T-cell (primary cell): ENCODE results near the gene TBX15. TPM values are rescaled to one million over a fixed set of nuclear protein-coding genes. Genes with fewer than 3 reads are reported as not detected.
"Not testable (repeated sequence)": the region's sequence is repeated elsewhere in the genome, so short reads cannot be mapped to it uniquely, and the experiment has no call there.

Experiments used
- ATAC-seq, 4 experiments: fragments of 200-7000 bp in 3 of 4; fragments of 150-1000 bp in 1 of 4; cut with Tn5 transposase; replicated peaks in 1 of 4; 1 replicate in 3 of 4; 2 replicates in 1 of 4; pipeline ENCODE4 v1.10.0; 2021; ENCODE audit warnings: moderate library complexity in 3 of 4, mild to moderate bottlenecking in 2 of 4, moderate number of reproducible peaks in 1 of 4
- CTCF ChIA-PET, 2 donors: fragments of 300-600 bp; sonication (Branson Sonifier 250); formaldehyde crosslinking; loops; one replicate each; lab custom pipeline; 2022; ENCODE audit warnings: antibody characterized with exemption in 2 of 2; lab: Charles Lee
- POLR2A ChIA-PET, 2 donors: fragments of 300-600 bp; sonication (Branson Sonifier 250); formaldehyde crosslinking; loops; one replicate each; lab custom pipeline; 2022; ENCODE audit warnings: antibody characterized with exemption in 2 of 2; lab: Charles Lee
- DNase-seq, 35 experiments: peaks; one replicate each; pipeline versions ENCODE4 v3.0.0 to v3.0.0-alpha.2; 2013 to 2023
- H3K27ac ChIP-seq: one replicate; pipeline ENCODE4 v1.5.1; 2013; ENCODE audit warnings: low read length
- H3K27me3 ChIP-seq, 2 experiments: replicated peaks in 1 of 2; 1 replicate in 1 of 2; 2 replicates in 1 of 2; pipeline versions ENCODE4 v1.6.1 to v1.7.0; 2013; ENCODE audit warnings: low read length in 1 of 2, mixed read lengths in 1 of 2; ENCODE audit not compliant: control insufficient read depth in 2 of 2, insufficient read depth in 2 of 2; ENCODE audit errors: extremely low read depth in 1 of 2
- H3K36me3 ChIP-seq, 2 donors: 1 replicate in 1 of 2; 2 replicates in 1 of 2; pipeline versions ENCODE4 v1.6.1 to v1.7.0; 2013; ENCODE audit warnings: low read length in 1 of 2; ENCODE audit not compliant: control insufficient read depth in 2 of 2, insufficient read depth in 1 of 2; ENCODE audit errors: extremely low read depth in 1 of 2
- H3K4me1 ChIP-seq, 2 experiments: 1 replicate in 1 of 2; 2 replicates in 1 of 2; pipeline versions ENCODE4 v1.6.1 to v1.7.0; 2013; ENCODE audit warnings: low read length in 2 of 2, mixed read lengths in 1 of 2; ENCODE audit not compliant: insufficient read depth in 2 of 2, control insufficient read depth in 1 of 2; ENCODE audit errors: extremely low read depth in 1 of 2
- H3K4me3 ChIP-seq, 2 donors: 1 replicate in 1 of 2; 2 replicates in 1 of 2; pipeline versions ENCODE4 v1.5.1 to v1.7.0; 2013; ENCODE audit warnings: mild to moderate bottlenecking in 2 of 2, low read length in 1 of 2, moderate library complexity in 1 of 2; ENCODE audit not compliant: control insufficient read depth in 1 of 2; ENCODE audit errors: extremely low read depth in 1 of 2
- H3K9me3 ChIP-seq: 2 replicates; pipeline ENCODE4 v1.7.0; 2013
- H3K27ac Mint-ChIP-seq, 2 donors: one replicate each; pipeline ENCODE4 v1.8.0; 2020 to 2021; ENCODE audit warnings: mild to moderate bottlenecking in 2 of 2, mixed read lengths in 2 of 2
- H3K27me3 Mint-ChIP-seq, 2 donors: one replicate each; pipeline ENCODE4 v1.8.0; 2021 to 2022; ENCODE audit warnings: mixed read lengths in 2 of 2
- H3K36me3 Mint-ChIP-seq: one replicate; pipeline ENCODE4 v1.8.0; 2021; ENCODE audit warnings: mixed read lengths
- H3K4me1 Mint-ChIP-seq, 3 donors: one replicate each; pipeline ENCODE4 v1.8.0; 2020 to 2022; ENCODE audit warnings: mixed read lengths in 3 of 3, mild to moderate bottlenecking in 1 of 3
- H3K4me3 Mint-ChIP-seq, 3 donors: one replicate each; pipeline ENCODE4 v1.8.0; 2020 to 2022; ENCODE audit warnings: mild to moderate bottlenecking in 3 of 3, mixed read lengths in 3 of 3, moderate library complexity in 3 of 3
- H3K9me3 Mint-ChIP-seq, 3 donors: one replicate each; pipeline ENCODE4 v1.8.0; 2020 to 2022; ENCODE audit warnings: mixed read lengths in 3 of 3
- whole genome bisulfite sequencing: methylation state at CpG from one replicate; pipeline ENCODE4 v1.1.5; 2013; ENCODE audit warnings: missing lambda C conversion rate; ENCODE audit not compliant: insufficient coverage; 5-methylcytosine and 5-hydroxymethylcytosine counted together
- total RNA-seq, 35 experiments: library from RNA in 6 of 35; stranded (reverse) in 6 of 35; fragments of 120-200 nt in 1 of 35; gene quantifications; one replicate each; pipeline versions ENCODE4 v1.2.1 to v1.2.4 and lab custom pipeline; 2013 to 2026

The TBX15 gene
- total RNA-seq, 5 donors from 2014 or later (not counting 1 experiment from before 2014, with no cell fraction given): 0.12 TPM; not detected in 4

DNA sequence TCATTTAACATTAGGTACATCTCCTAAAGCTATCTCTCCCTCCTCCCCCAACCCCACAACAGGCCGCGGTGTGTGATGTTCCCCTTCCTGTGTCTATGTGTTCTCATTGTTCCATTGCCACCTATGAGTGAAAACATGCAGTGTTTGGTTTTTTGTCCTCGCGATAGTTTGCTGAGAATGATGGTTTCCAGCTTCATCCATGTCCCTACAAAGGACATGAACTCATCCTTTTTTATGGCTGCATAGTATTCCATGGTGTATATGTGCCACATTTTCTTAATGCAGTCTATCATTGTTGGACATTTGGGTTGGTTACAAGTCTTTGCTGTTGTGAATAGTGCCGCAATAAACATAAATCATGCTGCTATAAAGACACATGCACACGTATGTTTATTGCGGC is 30.6 kb downstream of the TBX15 start:
- H3K9me3 Mint-ChIP-seq, H3K36me3 Mint-ChIP-seq, H3K27ac ChIP-seq, DNase-seq, H3K4me1 ChIP-seq, H3K36me3 ChIP-seq, H3K27ac Mint-ChIP-seq, H3K27me3 Mint-ChIP-seq, POLR2A ChIA-PET, ATAC-seq, H3K4me3 ChIP-seq, H3K27me3 ChIP-seq, CTCF ChIA-PET, H3K4me3 Mint-ChIP-seq, H3K4me1 Mint-ChIP-seq, H3K9me3 ChIP-seq: not testable (repeated sequence)
- WGBS: no CpG with 5 or more reads among the region's 7 CpGs

- H3K27me3 ChIP-seq: no peaks in the 10 kb centered on the region
- Mint-ChIP-seq H3K9me3 (peaks cover 0 to 4% (median 4%) of the 10 kb centered on the region in 3 donors), H3K4me3 (no peak overlapping the region), H3K27ac (no peak overlapping the region), H3K27me3 (peaks cover 2 to 5% of the 10 kb centered on the region in 2 donors), H3K36me3 (no peaks in the 10 kb centered on the region), H3K4me1 (no peaks in the 10 kb centered on the region)
- H3K9me3 ChIP-seq: no peaks in the 10 kb centered on the region
- H3K27ac ChIP-seq: no peak overlapping the region
- no peak overlapping the region for H3K4me3 ChIP-seq
- ChIA-PET CTCF (interaction anchor here in 1 of 2 donors (0.6 kb wide), 1 partner anchor 642 kb away, joined by 4 read pairs; no protein-coding TSS in a partner anchor), POLR2A (no interaction called here)
- WGBS: no CpG with 5 or more reads among the region's 3 CpGs
- ATAC-seq (no peak), DNase-seq (no peak)
- H3K4me1 ChIP-seq: no peaks in the 10 kb centered on the region
- no peaks in the 10 kb centered on the region for H3K36me3 ChIP-seq
Observed at GRCh38 chr1:118954301-118954905, 33.7 kb downstream of the TBX15 start.

- POLR2A ChIA-PET: no interaction called here
- CTCF ChIA-PET: interaction anchor here in 1 of 2 donors (0.7 kb wide), 1 partner anchor 1111 kb away, joined by 3 read pairs; no protein-coding TSS in a partner anchor
Observed at GRCh38 chr1:118951270-118951936, 36.7 kb downstream of the TBX15 start.

GRCh38 chr1:118949315-118949714 is 38.8 kb downstream of the TBX15 start:
- DNase-seq (no peak), ATAC-seq (no peak)
- no peak overlapping the region for H3K4me3 Mint-ChIP-seq
- H3K4me3 ChIP-seq: no peak overlapping the region
- H3K9me3 ChIP-seq: no peaks in the 10 kb centered on the region
- CTCF ChIA-PET: no interaction called here
- no peaks in the 10 kb centered on the region for H3K36me3 ChIP-seq
- no peaks in the 10 kb centered on the region for H3K27me3 ChIP-seq
- no peaks in the 10 kb centered on the region for H3K4me1 Mint-ChIP-seq
- H3K27ac ChIP-seq: no peak overlapping the region
- H3K36me3 Mint-ChIP-seq: no peaks in the 10 kb centered on the region
- no peak overlapping the region for H3K27ac Mint-ChIP-seq
- peaks cover 0 to 5% (median 4%) of the 10 kb centered on the region in 3 donors for H3K9me3 Mint-ChIP-seq
- H3K27me3 Mint-ChIP-seq: peaks cover 3 to 4% of the 10 kb centered on the region in 2 donors
- no peaks in the 10 kb centered on the region for H3K4me1 ChIP-seq
- POLR2A ChIA-PET: no interaction called here
- no CpG with 5 or more reads among the region's 2 CpGs for WGBS

More at GRCh38 chr1:118951270-118951936, 36.7 kb downstream of the TBX15 start:
- Mint-ChIP-seq H3K4me1 (no peaks in the 10 kb centered on the region), H3K4me3 (no peak overlapping the region), H3K36me3 (no peaks in the 10 kb centered on the region), H3K27ac (no peak overlapping the region), H3K9me3 (peaks cover 0 to 4% (median 3%) of the 10 kb centered on the region in 3 donors), H3K27me3 (peaks cover 4 to 5% of the 10 kb centered on the region in 2 donors)
- no peak overlapping the region for H3K4me3 ChIP-seq
- H3K36me3 ChIP-seq: no peaks in the 10 kb centered on the region
- H3K27me3 ChIP-seq: no peaks in the 10 kb centered on the region
- H3K9me3 ChIP-seq: no peaks in the 10 kb centered on the region
- DNase-seq: no peak
- no peak for ATAC-seq
- H3K4me1 ChIP-seq: no peaks in the 10 kb centered on the region
- no CpG with 5 or more reads among the region's 2 CpGs for whole genome bisulfite sequencing
- H3K27ac ChIP-seq: no peak overlapping the region

- H3K27ac ChIP-seq: no peak overlapping the region
- Mint-ChIP-seq H3K4me1 (no peaks in the 10 kb centered on the region), H3K4me3 (no peak overlapping the region), H3K27me3 (peaks cover 0 to 4% of the 10 kb centered on the region in 2 donors), H3K27ac (no peak overlapping the region), H3K9me3 (peaks cover 0 to 5% (median 4%) of the 10 kb centered on the region in 3 donors), H3K36me3 (no peaks in the 10 kb centered on the region)
- no peaks in the 10 kb centered on the region for H3K4me1 ChIP-seq
- POLR2A ChIA-PET: no interaction called here
- no peaks in the 10 kb centered on the region for H3K9me3 ChIP-seq
- no peaks in the 10 kb centered on the region for H3K36me3 ChIP-seq
- no peak overlapping the region for H3K4me3 ChIP-seq
- WGBS: no CpG with 5 or more reads among the region's 1 CpG
- H3K27me3 ChIP-seq: no peaks in the 10 kb centered on the region
- CTCF ChIA-PET: no interaction called here
- no peak for DNase-seq
- no peak for ATAC-seq
Observed at GRCh38 chr1:118948846-118949245, 39.3 kb downstream of the TBX15 start.

- CTCF ChIA-PET: no interaction called here
- no peak overlapping the region for H3K27ac ChIP-seq
- peaks cover 0 to 5% (median 4%) of the 10 kb centered on the region in 3 donors for H3K9me3 Mint-ChIP-seq
Observed at GRCh38 chr1:118948351-118948750, 39.8 kb downstream of the TBX15 start.

More at GRCh38 chr1:118948351-118948750, 39.8 kb downstream of the TBX15 start:
- Histone ChIP-seq H3K36me3 (no peaks in the 10 kb centered on the region), H3K4me3 (no peak overlapping the region), H3K27me3 (no peaks in the 10 kb centered on the region), H3K9me3 (no peaks in the 10 kb centered on the region), H3K4me1 (no peaks in the 10 kb centered on the region)
- ATAC-seq: no peak
- no peaks in the 10 kb centered on the region for H3K36me3 Mint-ChIP-seq
- DNase-seq: no peak
- no peak overlapping the region for H3K4me3 Mint-ChIP-seq
- no peaks in the 10 kb centered on the region for H3K4me1 Mint-ChIP-seq
- POLR2A ChIA-PET: no interaction called here
- peaks cover 0 to 4% of the 10 kb centered on the region in 2 donors for H3K27me3 Mint-ChIP-seq
- H3K27ac Mint-ChIP-seq: no peak overlapping the region
